Measurements from ENCODE around the gene NUDT22.

DNA sequence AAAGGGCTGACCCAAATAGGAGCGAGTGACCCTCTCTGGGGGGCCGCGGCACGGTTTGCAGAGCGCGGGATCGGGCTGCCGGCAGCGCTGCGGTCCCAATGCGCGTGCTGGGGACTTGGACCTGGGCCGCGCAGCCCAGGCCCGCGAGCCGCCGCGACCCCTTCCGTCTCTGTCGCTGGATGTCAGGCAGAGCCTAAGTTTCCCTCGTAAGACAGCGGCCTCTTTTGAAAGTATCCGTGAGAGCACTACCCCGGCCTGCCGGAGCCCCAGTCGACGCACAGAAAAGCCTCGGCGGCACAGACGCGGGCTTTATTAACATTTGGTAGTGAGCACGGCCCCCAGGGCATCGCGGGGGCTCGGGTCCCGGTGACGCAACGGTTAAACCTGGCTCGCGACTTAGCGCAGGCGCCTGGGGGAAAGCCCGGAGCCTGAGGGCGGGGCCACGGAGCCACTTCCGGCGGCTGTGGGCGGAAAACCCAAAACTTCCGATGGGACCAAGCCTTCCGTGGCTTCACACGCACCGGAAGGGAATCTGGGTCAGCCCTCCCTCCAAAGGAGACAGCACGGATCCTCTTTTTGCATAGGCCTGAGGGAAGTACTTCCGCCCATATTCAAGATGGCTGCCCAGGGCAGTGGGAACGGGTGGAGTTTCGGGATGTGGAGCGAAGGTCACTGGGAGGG is 43.6 kb downstream of the NUDT22 start:
- TF ChIP-seq EP300 (IDR thresholded peaks at IDR 0.05), result no peak
- TF ChIP-seq, protein P1, sequence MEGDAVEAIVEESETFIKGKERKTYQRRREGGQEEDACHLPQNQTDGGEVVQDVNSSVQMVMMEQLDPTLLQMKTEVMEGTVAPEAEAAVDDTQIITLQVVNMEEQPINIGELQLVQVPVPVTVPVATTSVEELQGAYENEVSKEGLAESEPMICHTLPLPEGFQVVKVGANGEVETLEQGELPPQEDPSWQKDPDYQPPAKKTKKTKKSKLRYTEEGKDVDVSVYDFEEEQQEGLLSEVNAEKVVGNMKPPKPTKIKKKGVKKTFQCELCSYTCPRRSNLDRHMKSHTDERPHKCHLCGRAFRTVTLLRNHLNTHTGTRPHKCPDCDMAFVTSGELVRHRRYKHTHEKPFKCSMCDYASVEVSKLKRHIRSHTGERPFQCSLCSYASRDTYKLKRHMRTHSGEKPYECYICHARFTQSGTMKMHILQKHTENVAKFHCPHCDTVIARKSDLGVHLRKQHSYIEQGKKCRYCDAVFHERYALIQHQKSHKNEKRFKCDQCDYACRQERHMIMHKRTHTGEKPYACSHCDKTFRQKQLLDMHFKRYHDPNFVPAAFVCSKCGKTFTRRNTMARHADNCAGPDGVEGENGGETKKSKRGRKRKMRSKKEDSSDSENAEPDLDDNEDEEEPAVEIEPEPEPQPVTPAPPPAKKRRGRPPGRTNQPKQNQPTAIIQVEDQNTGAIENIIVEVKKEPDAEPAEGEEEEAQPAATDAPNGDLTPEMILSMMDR (IDR thresholded peaks at IDR 0.05), result peak; percentile 12; the same call in 1 of the 3 replicates
- no peak for TF ChIP-seq RCOR1 (IDR thresholded peaks at IDR 0.05; ENCODE audit: low read depth, low read length)
- TF ChIP-seq BHLHE40 (IDR thresholded peaks at IDR 0.05; ENCODE audit: low read depth, low read length), result no peak
- TF ChIP-seq EHF (CRISPR knock-in tag; IDR thresholded peaks at IDR 0.05), result no peak
